ENCODE measurements around the gene ARGLU1. TPM values are rescaled to one million over a fixed set of nuclear protein-coding genes. Genes with fewer than 3 reads are reported as not detected.

The ARGLU1 gene
- total and polyA plus RNA-seq, 2 experiments from 2014 or later: 108 to 166 TPM

DNA sequence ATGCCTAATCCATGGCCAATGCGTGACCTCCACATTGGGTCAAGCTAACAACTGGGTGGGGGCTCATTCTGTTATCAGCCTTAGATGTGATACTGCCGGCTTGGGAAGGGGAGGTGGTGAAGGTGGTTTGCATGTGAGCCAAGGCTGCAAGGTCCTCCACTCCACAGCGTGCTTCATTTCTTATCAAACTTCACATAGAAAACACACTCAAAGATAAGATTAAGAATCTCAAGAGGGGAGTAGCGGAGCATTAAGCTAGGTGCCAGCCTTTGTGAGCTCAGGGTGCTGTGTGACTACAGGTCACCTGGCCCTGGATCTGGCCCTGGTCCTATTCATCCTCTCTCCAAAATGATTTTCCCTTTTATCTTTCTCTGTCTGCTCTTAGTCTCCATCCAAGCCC, 13.3 kb upstream of the ARGLU1 start (continued):
- TF ChIP-seq, protein P1, sequence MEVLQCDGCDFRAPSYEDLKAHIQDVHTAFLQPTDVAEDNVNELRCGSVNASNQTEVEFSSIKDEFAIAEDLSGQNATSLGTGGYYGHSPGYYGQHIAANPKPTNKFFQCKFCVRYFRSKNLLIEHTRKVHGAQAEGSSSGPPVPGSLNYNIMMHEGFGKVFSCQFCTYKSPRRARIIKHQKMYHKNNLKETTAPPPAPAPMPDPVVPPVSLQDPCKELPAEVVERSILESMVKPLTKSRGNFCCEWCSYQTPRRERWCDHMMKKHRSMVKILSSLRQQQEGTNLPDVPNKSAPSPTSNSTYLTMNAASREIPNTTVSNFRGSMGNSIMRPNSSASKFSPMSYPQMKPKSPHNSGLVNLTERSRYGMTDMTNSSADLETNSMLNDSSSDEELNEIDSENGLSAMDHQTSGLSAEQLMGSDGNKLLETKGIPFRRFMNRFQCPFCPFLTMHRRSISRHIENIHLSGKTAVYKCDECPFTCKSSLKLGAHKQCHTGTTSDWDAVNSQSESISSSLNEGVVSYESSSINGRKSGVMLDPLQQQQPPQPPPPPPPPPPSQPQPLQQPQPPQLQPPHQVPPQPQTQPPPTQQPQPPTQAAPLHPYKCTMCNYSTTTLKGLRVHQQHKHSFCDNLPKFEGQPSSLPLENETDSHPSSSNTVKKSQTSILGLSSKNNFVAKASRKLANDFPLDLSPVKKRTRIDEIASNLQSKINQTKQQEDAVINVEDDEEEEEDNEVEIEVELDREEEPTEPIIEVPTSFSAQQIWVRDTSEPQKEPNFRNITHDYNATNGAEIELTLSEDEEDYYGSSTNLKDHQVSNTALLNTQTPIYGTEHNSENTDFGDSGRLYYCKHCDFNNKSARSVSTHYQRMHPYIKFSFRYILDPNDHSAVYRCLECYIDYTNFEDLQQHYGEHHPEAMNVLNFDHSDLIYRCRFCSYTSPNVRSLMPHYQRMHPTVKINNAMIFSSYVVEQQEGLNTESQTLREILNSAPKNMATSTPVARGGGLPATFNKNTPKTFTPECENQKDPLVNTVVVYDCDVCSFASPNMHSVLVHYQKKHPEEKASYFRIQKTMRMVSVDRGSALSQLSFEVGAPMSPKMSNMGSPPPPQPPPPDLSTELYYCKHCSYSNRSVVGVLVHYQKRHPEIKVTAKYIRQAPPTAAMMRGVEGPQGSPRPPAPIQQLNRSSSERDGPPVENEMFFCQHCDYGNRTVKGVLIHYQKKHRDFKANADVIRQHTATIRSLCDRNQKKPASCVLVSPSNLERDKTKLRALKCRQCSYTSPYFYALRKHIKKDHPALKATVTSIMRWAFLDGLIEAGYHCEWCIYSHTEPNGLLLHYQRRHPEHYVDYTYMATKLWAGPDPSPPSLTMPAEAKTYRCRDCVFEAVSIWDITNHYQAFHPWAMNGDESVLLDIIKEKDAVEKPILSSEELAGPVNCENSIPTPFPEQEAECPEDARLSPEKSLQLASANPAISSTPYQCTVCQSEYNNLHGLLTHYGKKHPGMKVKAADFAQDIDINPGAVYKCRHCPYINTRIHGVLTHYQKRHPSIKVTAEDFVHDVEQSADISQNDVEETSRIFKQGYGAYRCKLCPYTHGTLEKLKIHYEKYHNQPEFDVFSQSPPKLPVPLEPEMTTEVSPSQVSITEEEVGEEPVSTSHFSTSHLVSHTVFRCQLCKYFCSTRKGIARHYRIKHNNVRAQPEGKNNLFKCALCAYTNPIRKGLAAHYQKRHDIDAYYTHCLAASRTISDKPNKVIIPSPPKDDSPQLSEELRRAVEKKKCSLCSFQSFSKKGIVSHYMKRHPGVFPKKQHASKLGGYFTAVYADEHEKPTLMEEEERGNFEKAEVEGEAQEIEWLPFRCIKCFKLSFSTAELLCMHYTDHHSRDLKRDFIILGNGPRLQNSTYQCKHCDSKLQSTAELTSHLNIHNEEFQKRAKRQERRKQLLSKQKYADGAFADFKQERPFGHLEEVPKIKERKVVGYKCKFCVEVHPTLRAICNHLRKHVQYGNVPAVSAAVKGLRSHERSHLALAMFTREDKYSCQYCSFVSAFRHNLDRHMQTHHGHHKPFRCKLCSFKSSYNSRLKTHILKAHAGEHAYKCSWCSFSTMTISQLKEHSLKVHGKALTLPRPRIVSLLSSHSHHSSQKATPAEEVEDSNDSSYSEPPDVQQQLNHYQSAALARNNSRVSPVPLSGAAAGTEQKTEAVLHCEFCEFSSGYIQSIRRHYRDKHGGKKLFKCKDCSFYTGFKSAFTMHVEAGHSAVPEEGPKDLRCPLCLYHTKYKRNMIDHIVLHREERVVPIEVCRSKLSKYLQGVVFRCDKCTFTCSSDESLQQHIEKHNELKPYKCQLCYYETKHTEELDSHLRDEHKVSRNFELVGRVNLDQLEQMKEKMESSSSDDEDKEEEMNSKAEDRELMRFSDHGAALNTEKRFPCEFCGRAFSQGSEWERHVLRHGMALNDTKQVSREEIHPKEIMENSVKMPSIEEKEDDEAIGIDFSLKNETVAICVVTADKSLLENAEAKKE (CRISPR knock-in tag; IDR thresholded peaks at IDR 0.05): no peak
- TF ChIP-seq ZNF114 (CRISPR knock-in tag; IDR thresholded peaks at IDR 0.05) (no peak), JUNB (IDR thresholded peaks at IDR 0.05; ENCODE audit: unreplicated experiment) (no peak), EZH2phosphoT487 (IDR thresholded peaks at IDR 0.05; ENCODE audit: unreplicated experiment) (no peak)
- TF ChIP-seq, protein P2, sequence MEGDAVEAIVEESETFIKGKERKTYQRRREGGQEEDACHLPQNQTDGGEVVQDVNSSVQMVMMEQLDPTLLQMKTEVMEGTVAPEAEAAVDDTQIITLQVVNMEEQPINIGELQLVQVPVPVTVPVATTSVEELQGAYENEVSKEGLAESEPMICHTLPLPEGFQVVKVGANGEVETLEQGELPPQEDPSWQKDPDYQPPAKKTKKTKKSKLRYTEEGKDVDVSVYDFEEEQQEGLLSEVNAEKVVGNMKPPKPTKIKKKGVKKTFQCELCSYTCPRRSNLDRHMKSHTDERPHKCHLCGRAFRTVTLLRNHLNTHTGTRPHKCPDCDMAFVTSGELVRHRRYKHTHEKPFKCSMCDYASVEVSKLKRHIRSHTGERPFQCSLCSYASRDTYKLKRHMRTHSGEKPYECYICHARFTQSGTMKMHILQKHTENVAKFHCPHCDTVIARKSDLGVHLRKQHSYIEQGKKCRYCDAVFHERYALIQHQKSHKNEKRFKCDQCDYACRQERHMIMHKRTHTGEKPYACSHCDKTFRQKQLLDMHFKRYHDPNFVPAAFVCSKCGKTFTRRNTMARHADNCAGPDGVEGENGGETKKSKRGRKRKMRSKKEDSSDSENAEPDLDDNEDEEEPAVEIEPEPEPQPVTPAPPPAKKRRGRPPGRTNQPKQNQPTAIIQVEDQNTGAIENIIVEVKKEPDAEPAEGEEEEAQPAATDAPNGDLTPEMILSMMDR (conservative IDR thresholded peaks at IDR 0.05; ENCODE audit: low read depth in 2 of 2): no peak
- TF ChIP-seq, protein P3, sequence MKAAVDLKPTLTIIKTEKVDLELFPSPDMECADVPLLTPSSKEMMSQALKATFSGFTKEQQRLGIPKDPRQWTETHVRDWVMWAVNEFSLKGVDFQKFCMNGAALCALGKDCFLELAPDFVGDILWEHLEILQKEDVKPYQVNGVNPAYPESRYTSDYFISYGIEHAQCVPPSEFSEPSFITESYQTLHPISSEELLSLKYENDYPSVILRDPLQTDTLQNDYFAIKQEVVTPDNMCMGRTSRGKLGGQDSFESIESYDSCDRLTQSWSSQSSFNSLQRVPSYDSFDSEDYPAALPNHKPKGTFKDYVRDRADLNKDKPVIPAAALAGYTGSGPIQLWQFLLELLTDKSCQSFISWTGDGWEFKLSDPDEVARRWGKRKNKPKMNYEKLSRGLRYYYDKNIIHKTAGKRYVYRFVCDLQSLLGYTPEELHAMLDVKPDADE (IDR thresholded peaks at IDR 0.05): no peak

DNA sequence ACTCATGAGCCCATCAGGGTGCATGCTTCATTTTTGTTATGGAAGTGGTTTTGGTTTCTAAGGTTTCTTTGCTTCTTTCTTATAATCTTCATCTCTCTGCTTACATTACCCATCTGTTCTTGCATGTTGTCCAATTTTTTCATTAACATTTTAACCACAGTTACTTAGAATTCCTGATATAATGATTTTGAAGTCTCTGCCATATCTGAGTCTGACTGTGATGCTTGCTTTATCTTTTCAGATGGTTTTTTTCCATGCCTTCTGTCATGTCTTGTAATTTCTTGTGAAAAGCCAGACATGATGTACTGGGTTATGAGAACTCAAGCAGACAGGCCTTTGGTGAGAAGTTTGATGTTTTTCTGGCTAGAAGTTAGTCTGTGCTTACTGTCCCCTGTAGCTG, 8.0 kb upstream of the ARGLU1 start:
- ATAC-seq: no peak
- H3K4me2 ChIP-seq: no peak overlapping the region
- no peak for TF ChIP-seq NANOG (IDR thresholded peaks at IDR 0.05; ENCODE audit: borderline replicate concordance)
- TF ChIP-seq JUNB (IDR thresholded peaks at IDR 0.05; ENCODE audit: unreplicated experiment): no peak
- TF ChIP-seq, protein P1 (CRISPR knock-in tag; IDR thresholded peaks at IDR 0.05): no peak

More for the DNA sequence above, 8.0 kb upstream of the ARGLU1 start:
- no peaks in the 10 kb centered on the region for H3K36me3 Mint-ChIP-seq (ENCODE audit: low read depth)
- no peaks in the 10 kb centered on the region for H3K4me1 ChIP-seq (ENCODE audit: insufficient read depth)
- H3K79me2 ChIP-seq (replicated peaks; ENCODE audit: insufficient read depth): no peaks in the 10 kb centered on the region
- H3K27me3 Mint-ChIP-seq (ENCODE audit: insufficient read depth, low read depth, poor library complexity): peaks cover 2% of the 10 kb centered on the region
- H3K27ac ChIP-seq (ENCODE audit: low read depth): no peak overlapping the region
- no peaks in the 10 kb centered on the region for H3K9me3 Mint-ChIP-seq
- no peak overlapping the region for H3K4me3 ChIP-seq
- no peaks in the 10 kb centered on the region for H3K36me3 ChIP-seq (ENCODE audit: insufficient read depth)
- no peak overlapping the region for H3K4me3 Mint-ChIP-seq
- H3K9me2 ChIP-seq (ENCODE audit: insufficient read depth): peaks cover 7% of the 10 kb centered on the region; the same call in 1 of the 2 replicates
- no peaks in the 10 kb centered on the region for H4K20me1 ChIP-seq (replicated peaks; ENCODE audit: insufficient read depth)
- H3F3A ChIP-seq (replicated peaks; ENCODE audit: low read depth): no peaks in the 10 kb centered on the region
- no peaks in the 10 kb centered on the region for H3K27me3 ChIP-seq (ENCODE audit: insufficient read depth)
- no peak for DNase-seq (ENCODE audit: low spot score)
- H3K27ac Mint-ChIP-seq: no peak overlapping the region
- H2AFZ ChIP-seq: no peak overlapping the region
- H3K4me1 Mint-ChIP-seq: peaks cover 5% of the 10 kb centered on the region; the same call in 2 of the 3 replicates

All from GM23338 (cell line).